Fibroblast of pulmonary artery (primary cell): ENCODE measurements around the gene CALHM6.

ENCODE experiments used
- DNase-seq: peaks from one replicate; pipeline ENCODE4 v3.0.0-alpha.2; 2010; ENCODE audit warnings: low read depth
- H3K4me3 ChIP-seq: replicated peaks from 2 replicates; pipeline ENCODE4 v1.5.1; 2011; ENCODE audit warnings: low read depth, mild to moderate bottlenecking, control low read depth, low read length, moderate library complexity
- TF ChIP-seq, protein P1 (sequence below): IDR thresholded peaks from 2 replicates; pipeline ENCODE4 v1.5.1; 2011; ENCODE audit warnings: mild to moderate bottlenecking, control low read depth, low read length, inconsistent platforms; ENCODE audit errors: missing control alignments

The CALHM6 gene

DNA sequence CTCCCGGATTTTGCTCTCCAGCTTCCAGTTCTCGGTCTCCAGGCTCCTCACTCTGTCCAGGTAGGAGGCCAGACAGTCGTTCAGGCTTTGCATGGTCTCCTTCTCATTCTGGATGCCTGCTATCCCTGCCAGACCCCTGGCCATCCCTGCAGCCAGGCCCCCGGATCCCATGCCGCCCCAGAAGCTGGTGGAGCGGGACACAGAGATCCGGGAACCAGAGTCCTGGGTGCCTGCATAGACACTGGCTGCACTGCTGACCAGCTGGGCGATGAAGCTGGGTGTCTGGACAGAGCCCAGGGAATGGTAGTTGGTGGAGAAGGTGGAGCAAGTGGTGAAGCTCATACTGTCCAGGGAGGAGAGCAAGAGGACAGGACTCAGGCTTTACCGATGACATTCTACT is 2.9 kb upstream of the CALHM6 start:
- no peak for DNase-seq
- H3K4me3 ChIP-seq = no peak overlapping the region
- TF ChIP-seq, protein P1, sequence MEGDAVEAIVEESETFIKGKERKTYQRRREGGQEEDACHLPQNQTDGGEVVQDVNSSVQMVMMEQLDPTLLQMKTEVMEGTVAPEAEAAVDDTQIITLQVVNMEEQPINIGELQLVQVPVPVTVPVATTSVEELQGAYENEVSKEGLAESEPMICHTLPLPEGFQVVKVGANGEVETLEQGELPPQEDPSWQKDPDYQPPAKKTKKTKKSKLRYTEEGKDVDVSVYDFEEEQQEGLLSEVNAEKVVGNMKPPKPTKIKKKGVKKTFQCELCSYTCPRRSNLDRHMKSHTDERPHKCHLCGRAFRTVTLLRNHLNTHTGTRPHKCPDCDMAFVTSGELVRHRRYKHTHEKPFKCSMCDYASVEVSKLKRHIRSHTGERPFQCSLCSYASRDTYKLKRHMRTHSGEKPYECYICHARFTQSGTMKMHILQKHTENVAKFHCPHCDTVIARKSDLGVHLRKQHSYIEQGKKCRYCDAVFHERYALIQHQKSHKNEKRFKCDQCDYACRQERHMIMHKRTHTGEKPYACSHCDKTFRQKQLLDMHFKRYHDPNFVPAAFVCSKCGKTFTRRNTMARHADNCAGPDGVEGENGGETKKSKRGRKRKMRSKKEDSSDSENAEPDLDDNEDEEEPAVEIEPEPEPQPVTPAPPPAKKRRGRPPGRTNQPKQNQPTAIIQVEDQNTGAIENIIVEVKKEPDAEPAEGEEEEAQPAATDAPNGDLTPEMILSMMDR = no peak

DNA sequence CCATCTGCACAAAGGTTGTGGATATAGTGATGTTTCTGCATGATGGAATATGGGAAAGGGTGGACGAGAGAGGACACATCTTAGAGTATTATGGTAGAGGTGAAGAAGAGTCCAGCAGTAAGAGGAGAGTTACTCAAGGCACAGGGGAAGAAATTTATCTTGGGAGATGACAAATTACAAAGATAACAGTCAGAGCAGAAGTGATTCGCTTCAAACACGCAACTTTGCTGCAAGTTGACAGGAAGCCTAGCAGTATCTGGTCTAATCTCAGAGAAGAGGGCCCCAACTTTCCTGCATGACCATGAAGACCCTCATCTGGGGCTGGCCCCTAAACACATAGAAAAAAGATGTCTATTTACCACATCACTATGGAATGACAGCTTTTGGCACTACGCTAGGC is 1.2 kb upstream of the CALHM6 start:
- no peak for DNase-seq
- H3K4me3 ChIP-seq = no peak overlapping the region
- TF ChIP-seq, protein P1 = no peak

GRCh38 chr6:116461932-116462885 is 1.0 kb downstream of the CALHM6 start:
- peak; percentile 58 for DNase-seq
- TF ChIP-seq, protein P1 = no peak

GRCh38 chr6:116463301-116463700 is 2.1 kb downstream of the CALHM6 start:
- no peak overlapping the region for H3K4me3 ChIP-seq
- TF ChIP-seq, protein P1 = no peak
- no peak for DNase-seq

More at GRCh38 chr6:116461932-116462885, 1.0 kb downstream of the CALHM6 start:
- peak overlapping the region; percentile 24 for H3K4me3 ChIP-seq

DNA sequence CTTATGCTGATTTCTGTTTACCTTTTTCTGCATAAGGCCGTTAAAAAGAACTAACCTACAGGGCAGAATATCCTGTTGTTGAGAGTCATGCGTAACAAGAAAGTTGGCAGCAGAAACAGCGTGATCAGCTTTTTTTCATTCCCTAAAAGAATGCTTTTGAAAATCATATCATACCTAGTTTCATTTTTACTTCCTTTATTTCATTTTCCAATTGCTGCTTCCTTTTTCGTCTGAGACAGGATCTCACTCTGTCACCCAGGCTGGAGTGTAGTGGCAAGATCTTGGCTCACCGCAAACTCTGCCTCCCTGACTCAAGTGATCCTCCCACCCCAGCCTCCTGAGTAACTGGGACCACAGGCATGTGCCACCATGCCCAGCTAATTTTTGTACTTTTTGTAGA is 4.1 kb downstream of the CALHM6 start:
- DNase-seq = no peak
- H3K4me3 ChIP-seq = no peak overlapping the region
- TF ChIP-seq, protein P1 = no peak

DNA sequence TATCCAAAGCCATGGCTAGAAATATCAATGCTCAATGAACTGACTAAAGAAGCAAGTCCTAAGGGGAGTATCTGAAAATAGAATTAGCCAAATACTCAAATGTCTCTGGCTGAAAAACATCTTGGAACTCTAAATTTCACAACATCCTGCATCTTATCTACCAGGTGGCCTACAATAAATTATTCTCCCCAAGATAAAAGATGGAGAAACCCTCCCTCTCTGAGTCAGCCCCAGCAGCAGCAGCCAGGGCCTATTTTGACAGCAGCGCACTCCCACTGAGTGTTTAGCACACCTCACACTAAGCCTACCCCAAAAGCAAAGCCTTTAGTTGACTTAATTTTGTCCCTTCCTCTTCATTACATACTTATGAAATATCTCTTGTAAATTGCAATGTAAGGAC is 5.9 kb downstream of the CALHM6 start:
- TF ChIP-seq, protein P1 = no peak
- DNase-seq = peak; percentile 75
- no peak overlapping the region for H3K4me3 ChIP-seq
